B cell (primary cell): ENCODE results near the gene SPATA4. TPM values are rescaled to one million over a fixed set of nuclear protein-coding genes. Genes with fewer than 3 reads are reported as not detected.

Experiments
- ATAC-seq: fragments of 200-7000 bp; cut with Tn5 transposase; one replicate; pipeline ENCODE4 v1.10.0; 2021; ENCODE audit warnings: low read depth, mild to moderate bottlenecking, moderate number of reproducible peaks, moderate library complexity
- CTCF ChIA-PET: fragments of 350-600 bp; sonication (Branson Sonifier 250); formaldehyde crosslinking; loops from one replicate; lab custom pipeline; 2021; ENCODE audit warnings: antibody characterized with exemption, inconsistent platforms; lab: Charles Lee
- POLR2A ChIA-PET: fragments of 350-600 bp; sonication (Branson Sonifier 250); formaldehyde crosslinking; loops from one replicate; lab custom pipeline; 2021; ENCODE audit warnings: antibody characterized with exemption; lab: Charles Lee
- DNase-seq: peaks from one replicate; pipeline ENCODE4 v3.0.0; 2013
- H2AFZ ChIP-seq: 2 replicates; pipeline ENCODE4 v1.6.1; 2012; ENCODE audit warnings: mild to moderate bottlenecking, low read depth, low read length; ENCODE audit not compliant: insufficient read depth, poor library complexity, severe bottlenecking
- H3K27ac ChIP-seq, 2 donors: 1 replicate in 1 of 2; 2 replicates in 1 of 2; pipeline ENCODE4 v1.5.1; 2012 to 2013; ENCODE audit warnings: low read length in 2 of 2, mild to moderate bottlenecking in 2 of 2, moderate library complexity in 1 of 2
- H3K27me3 ChIP-seq, 4 experiments: fragments of 200-600 bp in 1 of 4; sonication (generic) in 1 of 4; replicated peaks in 1 of 4; 1 replicate in 2 of 4; 2 replicates in 2 of 4; pipeline versions ENCODE4 v1.6.1 to v1.7.0; 2013 to 2016; ENCODE audit warnings: low read length in 3 of 4, mild to moderate bottlenecking in 2 of 4, mixed read lengths in 1 of 4, moderate library complexity in 1 of 4; ENCODE audit not compliant: insufficient read depth in 4 of 4, control insufficient read depth in 3 of 4; ENCODE audit errors: control extremely low read depth in 1 of 4
- H3K36me3 ChIP-seq, 2 experiments: replicated peaks in 1 of 2; 1 replicate in 1 of 2; 2 replicates in 1 of 2; pipeline versions ENCODE4 v1.6.1 to v1.7.1; 2013; ENCODE audit warnings: low read length in 1 of 2; ENCODE audit not compliant: insufficient read depth in 2 of 2, control insufficient read depth in 1 of 2; ENCODE audit errors: control extremely low read depth in 1 of 2, extremely low read depth in 1 of 2
- H3K4me1 ChIP-seq, 2 donors: fragments of 200-600 bp in 1 of 2; sonication (generic) in 1 of 2; 1 replicate in 1 of 2; 2 replicates in 1 of 2; pipeline versions ENCODE4 v1.5.1 to v1.6.1; 2013 to 2017; ENCODE audit warnings: low read length in 2 of 2; ENCODE audit not compliant: control insufficient read depth in 2 of 2, insufficient read depth in 2 of 2
- H3K4me2 ChIP-seq: replicated peaks from 2 replicates; pipeline ENCODE3; 2012; ENCODE audit warnings: mild to moderate bottlenecking, low read depth, low read length; ENCODE audit not compliant: poor library complexity, severe bottlenecking
- H3K4me3 ChIP-seq, 5 experiments: fragments of 200-600 bp in 1 of 5; sonication (generic) in 1 of 5; 1 replicate in 3 of 5; 2 replicates in 2 of 5; pipeline versions ENCODE4 v1.5.1 to v1.7.0; 2011 to 2016; ENCODE audit warnings: low read length in 4 of 5, mild to moderate bottlenecking in 4 of 5, low read depth in 2 of 5, control low read depth in 1 of 5, moderate library complexity in 1 of 5; ENCODE audit not compliant: insufficient read depth in 1 of 5; ENCODE audit errors: control extremely low read depth in 1 of 5, extremely low read depth in 1 of 5
- H3K79me2 ChIP-seq: fragments of 200-600 bp; sonication (generic); one replicate; pipeline ENCODE4 v1.6.0; 2016; ENCODE audit warnings: low read length; ENCODE audit not compliant: control insufficient read depth, insufficient read depth
- H3K9ac ChIP-seq: fragments of 200-600 bp; sonication (generic); 2 replicates; pipeline ENCODE4 v1.6.1; 2017; ENCODE audit warnings: mild to moderate bottlenecking, low read length, moderate library complexity
- H3K9me3 ChIP-seq, 3 donors: one replicate each; pipeline versions ENCODE4 v1.6.1 to v1.7.1; 2013; ENCODE audit warnings: low read length in 2 of 3; ENCODE audit not compliant: control insufficient read depth in 2 of 3, insufficient read depth in 1 of 3; ENCODE audit errors: control extremely low read depth in 1 of 3
- H4K20me1 ChIP-seq: 2 replicates; pipeline ENCODE4 v1.6.0; 2012; ENCODE audit warnings: mild to moderate bottlenecking, low read length; ENCODE audit not compliant: insufficient read depth, control insufficient read depth, poor library complexity, severe bottlenecking
- H3K27ac Mint-ChIP-seq: one replicate; pipeline ENCODE4 v1.8.0; 2021; ENCODE audit warnings: mixed read lengths
- H3K27me3 Mint-ChIP-seq: one replicate; pipeline ENCODE4 v1.8.0; 2021; ENCODE audit warnings: mixed read lengths
- H3K4me1 Mint-ChIP-seq: one replicate; pipeline ENCODE4 v1.8.0; 2021; ENCODE audit warnings: mixed read lengths
- H3K4me3 Mint-ChIP-seq: one replicate; pipeline ENCODE4 v1.8.0; 2021; ENCODE audit warnings: mixed read lengths
- H3K9me3 Mint-ChIP-seq: one replicate; pipeline ENCODE4 v1.8.0; 2022; ENCODE audit warnings: mixed read lengths; ENCODE audit not compliant: insufficient read depth
- EZH2 ChIP-seq: IDR thresholded peaks from 2 replicates; pipeline ENCODE4 v1.6.1; 2012; ENCODE audit warnings: borderline replicate concordance, low read depth, mild to moderate bottlenecking, moderate library complexity, low read length; ENCODE audit not compliant: insufficient read depth, poor library complexity, severe bottlenecking
- WGBS: methylation state at CpG from one replicate; pipeline ENCODE4 v1.1.5; 2013; ENCODE audit warnings: missing lambda C conversion rate; ENCODE audit not compliant: insufficient coverage; 5-methylcytosine and 5-hydroxymethylcytosine counted together
- intact Hi-C: fragments of 100-400 bp; cut with micrococcal nuclease; formaldehyde crosslinking; loops from one replicate; pipeline ENCODE4 v1.10.0; 2022
- polyA plus RNA-seq: library from polyadenylated mRNA; depleted of rRNA; stranded (reverse); fragments of >200 nt; gene quantifications from 2 replicates; pipeline ENCODE4 v1.2.3, GENCODE V29; 2012
- total RNA-seq, 2 donors: library from RNA; stranded (reverse); fragments of 120-200 nt in 1 of 2; gene quantifications; 1 replicate in 1 of 2; 2 replicates in 1 of 2; pipeline versions ENCODE4 v1.2.3 to v1.2.4, GENCODE V29; 2013 to 2022
- TF ChIP-seq, protein P1 (sequence below): fragments of 200-600 bp; IDR thresholded peaks from one replicate; pipeline ENCODE4 v1.8.0; 2022; ENCODE audit warnings: antibody characterized with exemption, mild to moderate bottlenecking

Gene SPATA4
- total and polyA plus RNA-seq, 2 donors (not counting 1 experiment from before 2014, with no cell fraction given), result not detected

DNA sequence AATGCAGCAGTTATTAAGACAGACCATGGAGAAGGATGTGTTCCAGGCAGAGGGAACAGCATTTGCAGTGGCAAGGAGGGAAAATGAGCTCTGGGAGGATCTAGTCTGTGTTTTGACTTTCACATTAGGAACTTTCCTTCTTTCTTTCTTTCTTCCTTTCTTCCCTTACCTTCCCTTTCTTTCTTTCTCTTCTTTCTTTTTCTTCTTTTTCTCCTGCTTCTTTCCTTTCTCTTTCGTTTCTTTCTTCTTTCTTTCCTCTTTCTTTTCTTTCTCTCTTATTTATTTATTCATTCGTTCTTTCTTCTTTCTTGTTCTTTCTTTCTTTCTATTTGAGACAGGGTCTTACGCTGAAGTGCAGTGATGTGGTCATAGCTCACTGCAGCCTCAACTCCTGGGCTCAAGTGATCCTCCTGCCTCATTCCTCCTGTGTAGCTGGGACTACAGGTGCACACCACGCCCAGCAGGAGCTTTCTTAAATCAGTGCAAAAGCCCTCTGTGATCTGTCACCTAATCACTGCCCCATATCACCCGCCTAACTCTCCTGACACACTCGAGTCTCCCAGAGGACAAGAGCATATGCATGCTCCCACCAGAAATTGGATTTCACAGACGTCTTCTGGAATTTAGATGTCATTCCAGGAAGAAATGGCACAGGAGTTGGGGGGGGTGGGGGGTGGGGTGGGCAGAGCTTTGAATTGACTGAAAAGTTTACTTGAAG, 15.4 kb upstream of the SPATA4 start:
- TF ChIP-seq, protein P1, sequence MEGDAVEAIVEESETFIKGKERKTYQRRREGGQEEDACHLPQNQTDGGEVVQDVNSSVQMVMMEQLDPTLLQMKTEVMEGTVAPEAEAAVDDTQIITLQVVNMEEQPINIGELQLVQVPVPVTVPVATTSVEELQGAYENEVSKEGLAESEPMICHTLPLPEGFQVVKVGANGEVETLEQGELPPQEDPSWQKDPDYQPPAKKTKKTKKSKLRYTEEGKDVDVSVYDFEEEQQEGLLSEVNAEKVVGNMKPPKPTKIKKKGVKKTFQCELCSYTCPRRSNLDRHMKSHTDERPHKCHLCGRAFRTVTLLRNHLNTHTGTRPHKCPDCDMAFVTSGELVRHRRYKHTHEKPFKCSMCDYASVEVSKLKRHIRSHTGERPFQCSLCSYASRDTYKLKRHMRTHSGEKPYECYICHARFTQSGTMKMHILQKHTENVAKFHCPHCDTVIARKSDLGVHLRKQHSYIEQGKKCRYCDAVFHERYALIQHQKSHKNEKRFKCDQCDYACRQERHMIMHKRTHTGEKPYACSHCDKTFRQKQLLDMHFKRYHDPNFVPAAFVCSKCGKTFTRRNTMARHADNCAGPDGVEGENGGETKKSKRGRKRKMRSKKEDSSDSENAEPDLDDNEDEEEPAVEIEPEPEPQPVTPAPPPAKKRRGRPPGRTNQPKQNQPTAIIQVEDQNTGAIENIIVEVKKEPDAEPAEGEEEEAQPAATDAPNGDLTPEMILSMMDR, result no peak
- TF ChIP-seq EZH2, result no peak
- Histone ChIP-seq H2AFZ (no peak overlapping the region), H3K9ac (no peak overlapping the region), H3K79me2 (no peaks in the 10 kb centered on the region), H3K27ac (no peak overlapping the region), H3K4me2 (no peak overlapping the region), H3K4me1 (no peaks in the 10 kb centered on the region), H3K36me3 (no peaks in the 10 kb centered on the region), H3K27me3 (peaks cover 0 to 9% (median 3%) of the 10 kb centered on the region in 4 experiments), H3K9me3 (peaks cover 0 to 5% (median 0%) of the 10 kb centered on the region in 3 donors), H3K4me3 (no peak overlapping the region), H4K20me1 (no peaks in the 10 kb centered on the region)
- Mint-ChIP-seq H3K4me3 (no peak overlapping the region), H3K27me3 (peaks cover 19% of the 10 kb centered on the region), H3K27ac (no peak overlapping the region), H3K9me3 (peaks cover 7% of the 10 kb centered on the region), H3K4me1 (no peaks in the 10 kb centered on the region)
- intact Hi-C loops, result no loop called here
- ChIA-PET POLR2A (no interaction called here), CTCF (interaction anchor here (0.7 kb wide), 1 partner anchor 130 kb away, joined by 3 read pairs; no protein-coding TSS in a partner anchor)
- ATAC-seq, result no peak
- DNase-seq, result no peak
- 92% methylated on average over 6 of the region's 7 CpGs for WGBS

DNA sequence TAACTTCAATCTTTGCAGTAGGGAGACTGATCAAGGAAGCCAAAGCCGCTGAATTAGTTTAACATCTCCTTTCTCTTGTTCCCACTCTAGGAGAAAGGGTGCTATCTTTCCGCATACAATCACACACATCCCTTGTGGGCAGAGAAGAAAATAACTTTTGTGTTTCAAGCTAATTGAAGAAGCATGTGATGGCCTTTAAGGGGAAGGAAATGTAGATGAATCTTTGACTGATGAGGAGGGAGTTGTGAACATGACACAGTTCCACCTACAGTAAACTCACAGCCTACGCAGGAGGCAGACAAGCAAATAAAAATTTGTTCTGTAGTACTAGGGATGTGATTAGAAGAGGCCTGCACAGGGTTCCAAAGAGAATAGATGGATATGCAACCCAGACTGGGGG, 14.7 kb upstream of the SPATA4 start:
- POLR2A ChIA-PET, result no interaction called here
- no peak for TF ChIP-seq EZH2
- TF ChIP-seq, protein P1, result no peak

More for the DNA sequence above, 14.7 kb upstream of the SPATA4 start:
- Histone ChIP-seq H2AFZ (no peak overlapping the region), H3K27ac (no peak overlapping the region), H3K4me2 (no peak overlapping the region), H4K20me1 (no peaks in the 10 kb centered on the region), H3K27me3 (peaks cover 0 to 13% (median 6%) of the 10 kb centered on the region in 4 experiments), H3K4me1 (no peaks in the 10 kb centered on the region), H3K36me3 (no peaks in the 10 kb centered on the region), H3K9ac (no peak overlapping the region), H3K4me3 (no peak overlapping the region), H3K79me2 (no peaks in the 10 kb centered on the region), H3K9me3 (peaks cover 0 to 5% (median 0%) of the 10 kb centered on the region in 3 donors)
- no peaks in the 10 kb centered on the region for H3K4me1 Mint-ChIP-seq
- H3K27ac Mint-ChIP-seq, result no peak overlapping the region
- peaks cover 25% of the 10 kb centered on the region for H3K27me3 Mint-ChIP-seq
- no peak for ATAC-seq
- intact Hi-C loops, result no loop called here
- peaks cover 7% of the 10 kb centered on the region for H3K9me3 Mint-ChIP-seq
- no peak for DNase-seq
- H3K4me3 Mint-ChIP-seq, result no peak overlapping the region
- CTCF ChIA-PET, result interaction anchor here (0.7 kb wide), 1 partner anchor 131 kb away, joined by 3 read pairs; no protein-coding TSS in a partner anchor
- no CpG with 5 or more reads among the region's 3 CpGs for WGBS
